Muscle layer of duodenum (tissue), 2 donors: ENCODE results near the gene ZNF669.

ENCODE experiments used
- H3K27ac ChIP-seq: one replicate; pipeline ENCODE4 v1.7.0; 2013; ENCODE audit warnings: mild to moderate bottlenecking, low read length
- H3K27me3 ChIP-seq: one replicate; pipeline ENCODE4 v1.7.0; 2013; ENCODE audit warnings: low read depth, mild to moderate bottlenecking, control low read depth, low read length
- H3K36me3 ChIP-seq, 2 donors: one replicate each; pipeline ENCODE4 v1.7.0; 2013; ENCODE audit warnings: low read length in 2 of 2, control low read depth in 1 of 2, mild to moderate bottlenecking in 1 of 2; ENCODE audit not compliant: insufficient read depth in 2 of 2, control insufficient read depth in 1 of 2
- H3K4me1 ChIP-seq, 2 donors: one replicate each; pipeline ENCODE4 v1.7.0; 2013; ENCODE audit warnings: low read length in 2 of 2, mild to moderate bottlenecking in 2 of 2, control low read depth in 1 of 2, moderate library complexity in 1 of 2; ENCODE audit not compliant: insufficient read depth in 2 of 2, control insufficient read depth in 1 of 2
- H3K4me3 ChIP-seq, 2 donors: one replicate each; pipeline ENCODE4 v1.7.0; 2013; ENCODE audit warnings: low read length in 2 of 2, low read depth in 1 of 2, mild to moderate bottlenecking in 1 of 2
- H3K9me3 ChIP-seq, 2 donors: one replicate each; pipeline ENCODE4 v1.7.0; 2013; ENCODE audit warnings: low read length in 2 of 2, control low read depth in 1 of 2, mild to moderate bottlenecking in 1 of 2; ENCODE audit not compliant: control insufficient read depth in 1 of 2
- donor health status: healthy.

The ZNF669 gene

DNA sequence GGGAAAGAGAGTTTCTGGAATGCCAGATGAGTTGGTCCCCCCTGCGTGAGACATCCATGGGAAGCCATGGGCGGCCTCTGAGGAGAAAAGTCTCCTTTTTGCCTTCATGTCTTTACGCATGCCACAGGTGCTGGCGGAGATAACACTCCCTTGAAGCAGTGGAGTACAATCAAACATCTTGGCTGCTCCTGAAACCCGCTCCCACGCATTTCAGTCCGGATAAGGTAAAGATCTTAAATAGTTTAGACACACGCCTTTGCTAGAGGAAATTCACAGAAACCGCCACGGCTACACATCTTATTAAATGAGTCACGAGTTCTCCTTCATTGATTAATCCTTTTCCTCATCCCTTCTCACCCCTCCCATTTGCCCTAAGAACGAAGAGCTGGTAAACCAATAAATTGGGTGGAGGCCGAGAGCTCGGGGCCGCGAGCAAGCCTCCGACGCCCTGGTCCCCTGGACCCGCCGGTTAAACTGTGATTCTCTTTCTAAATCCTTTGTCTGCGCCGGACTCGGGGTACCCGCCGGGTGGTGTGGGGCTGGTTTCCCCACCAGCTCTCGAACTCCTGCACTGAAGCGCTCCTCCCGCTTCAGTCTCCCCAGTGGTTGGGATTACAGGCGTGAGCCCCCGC, 6.6 kb upstream of the ZNF669 start:
- H3K4me3 ChIP-seq: peak overlapping the region; percentile 52 to 82
- peaks cover 0 to 4% of the 10 kb centered on the region in 2 donors for H3K4me1 ChIP-seq
- no peaks in the 10 kb centered on the region for H3K27me3 ChIP-seq
- no peak overlapping the region for H3K27ac ChIP-seq
- no peaks in the 10 kb centered on the region for H3K9me3 ChIP-seq
- H3K36me3 ChIP-seq: no peaks in the 10 kb centered on the region

GRCh38 chr1:247107694-247108093, 3.5 kb upstream of the ZNF669 start:
- Histone ChIP-seq H3K36me3 (no peaks in the 10 kb centered on the region), H3K9me3 (no peaks in the 10 kb centered on the region), H3K4me1 (peaks cover 0 to 17% of the 10 kb centered on the region in 2 donors), H3K27ac (no peak overlapping the region), H3K27me3 (no peaks in the 10 kb centered on the region), H3K4me3 (no peak overlapping the region)

- Histone ChIP-seq H3K4me3 (no peak overlapping the region), H3K27ac (no peak overlapping the region), H3K27me3 (no peaks in the 10 kb centered on the region), H3K9me3 (peaks cover 0 to 7% of the 10 kb centered on the region in 2 donors), H3K36me3 (peaks cover 10% of the 10 kb centered on the region in 2 donors), H3K4me1 (peaks cover 0 to 14% of the 10 kb centered on the region in 2 donors)
These were observed 1.8 kb upstream of the ZNF669 start for GRCh38 chr1:247105966-247106365.

- no peaks in the 10 kb centered on the region for H3K27me3 ChIP-seq
- peak overlapping the region; percentile 85 to 93 for H3K4me3 ChIP-seq
- peaks cover 0 to 14% of the 10 kb centered on the region in 2 donors for H3K4me1 ChIP-seq
- H3K9me3 ChIP-seq: peaks cover 0 to 16% of the 10 kb centered on the region in 2 donors
- no peak overlapping the region for H3K27ac ChIP-seq
- peaks cover 19 to 20% of the 10 kb centered on the region in 2 donors for H3K36me3 ChIP-seq
These were observed 809 bp upstream of the ZNF669 start for GRCh38 chr1:247104965-247105364.

GRCh38 chr1:247102381-247102780, 1.8 kb downstream of the ZNF669 start:
- Histone ChIP-seq H3K4me1 (peaks cover 0 to 14% of the 10 kb centered on the region in 2 donors), H3K36me3 (peaks cover 19 to 39% of the 10 kb centered on the region in 2 donors), H3K27ac (no peak overlapping the region), H3K9me3 (peaks cover 2 to 16% of the 10 kb centered on the region in 2 donors), H3K4me3 (no peak overlapping the region), H3K27me3 (no peaks in the 10 kb centered on the region)

- Histone ChIP-seq H3K27me3 (no peaks in the 10 kb centered on the region), H3K4me1 (peaks cover 0 to 14% of the 10 kb centered on the region in 2 donors), H3K27ac (no peak overlapping the region), H3K36me3 (peaks cover 19 to 47% of the 10 kb centered on the region in 2 donors), H3K9me3 (peaks cover 4 to 16% of the 10 kb centered on the region in 2 donors), H3K4me3 (no peak overlapping the region)
These were observed 3.4 kb downstream of the ZNF669 start for GRCh38 chr1:247100676-247101279.

DNA sequence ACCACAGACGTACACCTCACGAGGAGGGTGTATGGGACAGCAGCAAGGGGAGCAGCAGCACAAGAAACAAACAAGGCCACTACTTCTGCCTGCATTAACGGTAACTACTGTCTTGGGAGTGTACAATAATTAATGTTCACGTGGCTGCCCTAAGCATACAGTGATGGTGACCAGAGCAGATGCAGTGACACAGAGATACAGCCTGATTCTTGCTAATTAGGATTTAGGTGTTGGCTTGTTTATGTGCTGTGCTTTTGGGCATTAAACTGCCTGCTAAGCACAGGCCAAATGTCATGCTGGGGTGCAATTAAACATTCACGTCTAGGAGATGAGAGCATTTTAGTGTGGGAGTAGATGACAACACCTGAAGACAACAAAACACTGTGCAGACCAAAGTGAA, 7.2 kb downstream of the ZNF669 start:
- no peaks in the 10 kb centered on the region for H3K4me1 ChIP-seq
- no peaks in the 10 kb centered on the region for H3K27me3 ChIP-seq
- H3K9me3 ChIP-seq: peaks cover 4 to 16% of the 10 kb centered on the region in 2 donors
- peaks cover 18 to 47% of the 10 kb centered on the region in 2 donors for H3K36me3 ChIP-seq
- no peak overlapping the region for H3K27ac ChIP-seq
- H3K4me3 ChIP-seq: no peak overlapping the region

DNA sequence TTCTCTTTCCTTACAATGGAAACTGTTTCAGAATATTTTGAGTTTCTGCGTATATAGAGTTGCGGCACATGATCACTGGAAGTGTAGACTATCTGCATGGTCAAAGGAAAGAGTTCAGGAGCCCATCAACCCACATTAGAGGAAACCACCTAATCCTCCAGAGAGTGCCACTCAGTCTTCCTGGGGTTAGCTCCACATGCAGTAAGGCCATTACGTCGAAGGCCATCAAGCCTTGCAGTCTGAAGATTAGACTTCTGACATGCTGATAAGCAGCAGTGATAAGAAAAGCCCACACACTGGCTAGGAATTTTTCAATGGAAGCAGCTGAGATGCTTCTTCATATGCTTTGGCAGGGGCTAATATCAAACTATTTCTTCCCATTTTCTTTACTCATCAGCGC, 7.6 kb downstream of the ZNF669 start:
- peaks cover 4 to 13% of the 10 kb centered on the region in 2 donors for H3K9me3 ChIP-seq
- no peaks in the 10 kb centered on the region for H3K27me3 ChIP-seq
- peaks cover 14 to 43% of the 10 kb centered on the region in 2 donors for H3K36me3 ChIP-seq
- H3K27ac ChIP-seq: no peak overlapping the region
- no peak overlapping the region for H3K4me3 ChIP-seq
- no peaks in the 10 kb centered on the region for H3K4me1 ChIP-seq

GRCh38 chr1:247096112-247096511, 8.0 kb downstream of the ZNF669 start:
- H3K4me3 ChIP-seq: no peak overlapping the region
- H3K27me3 ChIP-seq: no peaks in the 10 kb centered on the region
- H3K9me3 ChIP-seq: peaks cover 4 to 10% of the 10 kb centered on the region in 2 donors
- no peak overlapping the region for H3K27ac ChIP-seq
- H3K4me1 ChIP-seq: no peaks in the 10 kb centered on the region
- H3K36me3 ChIP-seq: peaks cover 10 to 39% of the 10 kb centered on the region in 2 donors

DNA sequence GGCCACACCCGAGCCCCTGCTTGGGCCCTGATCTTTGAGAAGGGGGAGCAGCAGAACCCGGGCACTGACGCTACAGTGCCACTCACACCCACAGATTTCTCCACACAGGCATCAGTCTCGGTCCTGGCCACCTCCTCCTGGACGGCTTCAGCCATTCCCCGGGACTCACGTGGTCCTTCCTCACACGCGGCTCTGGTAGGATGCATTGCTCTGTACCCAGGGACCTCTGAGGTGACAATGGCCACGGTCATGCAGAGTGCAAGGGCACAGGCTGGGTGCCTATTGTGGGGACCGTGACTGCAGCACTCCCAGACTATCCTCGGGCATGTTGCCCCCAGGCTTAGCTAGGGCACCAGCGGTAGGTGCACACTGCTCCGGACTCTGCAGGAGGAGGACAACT, 13.7 kb downstream of the ZNF669 start:
- H3K4me3 ChIP-seq: no peak overlapping the region
- no peaks in the 10 kb centered on the region for H3K9me3 ChIP-seq
- no peaks in the 10 kb centered on the region for H3K27me3 ChIP-seq
- H3K36me3 ChIP-seq: no peaks in the 10 kb centered on the region
- H3K4me1 ChIP-seq: no peaks in the 10 kb centered on the region
- no peak overlapping the region for H3K27ac ChIP-seq

GRCh38 chr1:247089616-247090375, 14.4 kb downstream of the ZNF669 start:
- no peaks in the 10 kb centered on the region for H3K27me3 ChIP-seq
- no peak overlapping the region for H3K4me3 ChIP-seq
- H3K36me3 ChIP-seq: no peaks in the 10 kb centered on the region
- no peaks in the 10 kb centered on the region for H3K9me3 ChIP-seq
- no peak overlapping the region for H3K27ac ChIP-seq
- no peaks in the 10 kb centered on the region for H3K4me1 ChIP-seq
